HG03439 (cell line): ENCODE measurements around the gene RPTOR.

Experiments
- ATAC-seq: cut with Tn5 transposase; IDR thresholded peaks from one replicate; pipeline ENCODE4 v1.9.1; 2021; ENCODE audit warnings: mild to moderate bottlenecking, moderate library complexity; ENCODE audit not compliant: unreplicated experiment

Gene RPTOR

DNA sequence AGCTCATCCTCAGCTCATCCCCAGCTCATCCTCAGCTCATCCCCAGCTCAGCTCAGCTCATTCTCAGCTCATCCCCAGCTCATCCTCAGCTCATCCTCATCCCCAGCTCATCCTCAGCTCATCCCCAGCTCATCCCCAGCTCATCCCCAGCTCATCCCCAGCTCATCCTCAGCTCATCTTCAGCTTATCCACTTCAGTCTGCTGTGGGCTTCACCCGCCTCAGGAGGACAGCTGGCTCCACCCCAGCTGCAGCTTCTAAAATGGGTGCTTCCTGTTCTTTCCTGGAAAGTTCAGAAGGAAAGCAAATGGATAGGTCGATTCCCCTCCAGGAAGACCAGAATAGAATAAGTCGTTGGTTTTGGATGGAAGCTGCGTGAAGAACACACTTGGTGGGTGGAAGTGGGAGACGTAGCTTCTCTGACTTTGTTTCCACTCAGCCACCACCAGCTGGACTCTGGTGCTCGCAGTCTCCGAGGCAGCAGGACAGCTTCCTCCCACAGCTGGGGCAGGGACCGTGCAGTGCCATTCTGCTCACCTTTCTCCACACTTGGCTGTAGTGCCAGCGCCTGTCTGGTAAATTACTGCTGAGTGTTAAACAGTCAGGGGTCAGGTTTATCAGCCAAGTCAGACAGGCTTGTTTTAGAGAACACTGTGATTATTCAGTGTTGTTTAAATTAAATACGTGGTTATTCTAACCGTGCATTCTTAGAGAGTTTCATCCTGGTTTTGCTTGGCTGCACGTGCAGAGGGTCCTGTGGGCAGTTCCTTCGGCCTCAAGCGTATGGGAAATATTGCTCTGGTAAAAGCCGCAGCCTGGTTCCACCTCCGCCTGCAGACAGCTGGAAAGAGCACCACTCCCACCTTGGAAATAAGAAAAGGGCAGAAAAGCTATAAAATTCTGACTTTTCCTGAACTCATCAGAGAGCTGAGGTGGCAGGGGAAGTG, 386.0 kb downstream of the RPTOR start:
- no peak for ATAC-seq

DNA sequence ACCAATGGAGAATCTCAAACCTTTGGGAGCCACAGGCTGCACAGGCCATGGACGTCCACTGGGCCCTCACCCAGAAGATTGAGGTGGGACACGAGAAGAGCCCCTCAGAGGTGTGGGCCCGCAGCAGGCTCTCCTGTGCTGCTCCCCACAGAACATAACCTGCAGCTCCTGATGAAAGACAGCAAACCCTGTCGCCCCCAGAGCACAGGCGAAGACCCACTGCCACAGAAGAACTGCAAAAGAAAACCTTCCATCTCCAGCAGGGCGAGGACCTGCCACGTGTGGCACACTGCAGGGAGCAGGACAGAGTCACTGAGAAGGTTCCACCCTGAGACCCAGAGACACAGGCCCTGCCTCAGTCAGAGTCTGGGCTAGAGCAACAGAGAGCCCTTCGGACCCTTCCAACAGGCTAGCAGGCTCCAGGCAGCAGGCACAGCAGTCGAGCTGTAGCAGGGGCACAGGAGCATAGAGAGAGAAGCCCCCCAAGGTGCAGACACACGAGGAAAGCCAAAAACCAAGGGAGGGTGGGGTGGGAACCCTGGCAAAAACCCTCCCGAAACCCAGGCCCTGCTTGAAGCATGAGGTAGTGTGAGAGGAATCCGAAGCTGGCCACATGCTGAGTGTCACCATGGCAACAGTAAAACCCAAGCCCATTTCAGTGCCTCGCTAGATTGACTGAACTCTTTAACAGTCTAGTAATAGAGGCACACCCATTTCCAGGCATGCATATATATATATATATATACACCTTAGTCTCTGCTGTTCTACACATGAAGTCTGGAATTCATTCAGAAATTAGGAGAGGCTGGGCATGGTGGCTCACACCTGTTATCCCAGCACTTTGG, 387.0 kb downstream of the RPTOR start:
- ATAC-seq = no peak

DNA sequence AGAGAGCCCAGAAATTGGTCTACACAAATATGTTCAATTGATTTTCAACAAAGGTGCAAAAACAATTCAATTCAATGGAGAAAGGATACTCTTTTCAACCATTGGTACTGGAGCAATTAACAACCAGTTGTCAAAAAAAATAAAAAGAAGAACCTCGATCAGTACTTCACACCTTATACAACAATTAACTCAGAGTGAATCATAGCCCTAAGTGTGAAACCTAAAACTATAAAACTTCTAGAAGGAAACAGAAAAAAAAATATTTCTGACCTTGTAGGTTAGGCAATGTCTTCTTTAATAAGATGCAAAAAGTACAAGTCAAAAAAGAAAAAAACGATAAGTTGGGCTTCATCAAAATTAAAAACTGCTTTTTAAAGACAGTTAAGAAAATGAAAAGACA, 390.9 kb downstream of the RPTOR start:
- no peak for ATAC-seq

DNA sequence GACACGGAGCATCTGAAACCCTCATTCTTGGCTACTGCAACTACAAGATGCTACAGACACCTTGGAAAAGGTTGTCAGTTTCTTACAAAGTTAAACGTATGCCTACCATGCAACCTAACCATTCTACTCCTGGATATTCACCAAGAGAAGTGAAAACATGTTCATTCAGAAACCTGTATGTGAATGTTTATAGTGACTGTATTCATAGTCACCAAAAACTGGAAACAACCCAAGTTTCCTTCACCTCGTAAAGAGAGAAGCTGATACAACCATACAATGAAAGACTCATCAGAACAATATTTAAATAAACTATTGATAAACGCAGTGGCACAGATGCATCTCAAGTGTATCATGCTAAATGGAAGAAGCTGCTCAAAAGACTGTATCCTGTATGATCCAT, 391.6 kb downstream of the RPTOR start:
- no peak for ATAC-seq

DNA sequence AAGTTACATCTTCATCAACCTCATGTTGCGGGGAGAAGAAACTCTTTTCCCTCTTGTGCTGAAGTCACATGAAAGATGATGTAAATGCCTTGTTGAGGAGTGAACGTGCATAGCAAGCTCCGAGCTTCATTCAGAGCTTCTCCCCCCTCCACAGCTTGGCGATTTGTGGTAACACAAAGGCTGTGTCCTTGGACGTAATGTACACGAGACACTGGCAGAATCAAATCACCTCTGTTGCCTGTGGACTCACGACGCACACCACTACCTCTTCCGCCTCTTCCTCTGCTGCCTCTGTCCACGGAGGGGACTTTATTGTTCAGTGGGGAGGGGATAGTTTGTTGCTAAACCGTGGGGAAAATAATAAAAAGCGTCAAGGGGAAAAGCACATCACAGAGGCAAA, 392.1 kb downstream of the RPTOR start:
- no peak for ATAC-seq

DNA sequence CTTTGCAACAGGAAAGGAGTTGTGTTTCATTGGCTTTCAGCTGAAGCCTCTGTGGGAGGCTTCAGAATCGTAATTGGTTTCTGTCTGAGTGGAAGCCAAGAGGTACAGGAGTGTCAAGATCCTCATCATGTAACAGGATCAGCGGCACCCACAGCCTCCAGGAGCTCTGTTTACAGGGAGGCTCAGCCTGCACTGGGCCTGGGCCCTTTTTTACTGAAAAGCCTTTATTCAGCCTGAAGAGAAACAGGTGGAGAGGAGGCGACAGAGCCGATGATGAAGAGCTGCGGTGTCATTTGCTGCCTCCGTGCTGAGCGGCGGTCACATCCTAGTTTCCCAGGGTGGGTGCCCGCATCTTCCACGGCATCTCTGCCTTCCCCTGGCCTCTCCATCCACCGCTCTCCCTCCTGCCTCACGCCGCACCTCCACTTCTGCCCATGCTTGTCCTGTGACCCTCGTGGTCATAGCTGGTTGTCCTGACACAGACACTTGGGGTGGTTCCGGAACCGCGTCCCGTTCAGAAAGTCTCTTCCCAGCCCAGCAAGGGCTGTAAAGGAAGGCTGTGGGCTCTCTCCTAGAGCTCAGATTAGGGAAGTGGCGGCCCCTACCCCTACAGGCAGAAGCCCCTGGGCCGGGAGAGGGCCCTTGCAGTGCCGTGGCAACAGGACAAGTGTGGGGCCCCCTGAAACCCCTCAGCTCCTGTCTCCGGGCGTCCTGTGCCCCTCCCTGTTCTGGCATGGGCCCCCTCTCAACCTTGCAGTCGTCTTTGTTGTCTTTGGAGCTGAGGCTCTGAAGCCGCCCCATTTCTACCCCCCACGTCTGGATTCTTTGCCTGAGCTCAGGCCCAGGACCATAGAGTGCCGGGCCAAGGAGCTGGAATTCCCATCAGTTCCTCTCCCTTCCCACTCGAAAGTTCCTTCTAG, 393.1 kb downstream of the RPTOR start:
- no peak for ATAC-seq

DNA sequence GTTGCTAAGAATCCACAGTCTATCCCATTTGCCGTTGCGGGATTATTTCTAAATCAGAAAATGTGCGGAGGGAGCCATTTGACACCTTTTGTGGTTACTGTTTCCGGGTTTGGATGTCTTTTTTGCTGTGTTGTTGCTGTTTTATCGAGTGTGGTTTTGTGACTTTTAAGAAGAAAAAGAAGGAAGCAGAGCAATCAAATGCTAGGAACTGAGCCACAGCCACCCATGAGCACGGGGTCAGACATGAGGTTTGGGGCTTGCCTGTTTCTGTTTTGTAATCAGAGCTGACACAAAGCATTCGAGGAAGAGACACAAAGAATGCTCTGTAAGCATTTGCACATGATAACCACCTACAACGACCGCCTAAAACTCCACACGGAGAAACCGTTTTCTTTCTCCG, 393.9 kb downstream of the RPTOR start:
- no peak for ATAC-seq

DNA sequence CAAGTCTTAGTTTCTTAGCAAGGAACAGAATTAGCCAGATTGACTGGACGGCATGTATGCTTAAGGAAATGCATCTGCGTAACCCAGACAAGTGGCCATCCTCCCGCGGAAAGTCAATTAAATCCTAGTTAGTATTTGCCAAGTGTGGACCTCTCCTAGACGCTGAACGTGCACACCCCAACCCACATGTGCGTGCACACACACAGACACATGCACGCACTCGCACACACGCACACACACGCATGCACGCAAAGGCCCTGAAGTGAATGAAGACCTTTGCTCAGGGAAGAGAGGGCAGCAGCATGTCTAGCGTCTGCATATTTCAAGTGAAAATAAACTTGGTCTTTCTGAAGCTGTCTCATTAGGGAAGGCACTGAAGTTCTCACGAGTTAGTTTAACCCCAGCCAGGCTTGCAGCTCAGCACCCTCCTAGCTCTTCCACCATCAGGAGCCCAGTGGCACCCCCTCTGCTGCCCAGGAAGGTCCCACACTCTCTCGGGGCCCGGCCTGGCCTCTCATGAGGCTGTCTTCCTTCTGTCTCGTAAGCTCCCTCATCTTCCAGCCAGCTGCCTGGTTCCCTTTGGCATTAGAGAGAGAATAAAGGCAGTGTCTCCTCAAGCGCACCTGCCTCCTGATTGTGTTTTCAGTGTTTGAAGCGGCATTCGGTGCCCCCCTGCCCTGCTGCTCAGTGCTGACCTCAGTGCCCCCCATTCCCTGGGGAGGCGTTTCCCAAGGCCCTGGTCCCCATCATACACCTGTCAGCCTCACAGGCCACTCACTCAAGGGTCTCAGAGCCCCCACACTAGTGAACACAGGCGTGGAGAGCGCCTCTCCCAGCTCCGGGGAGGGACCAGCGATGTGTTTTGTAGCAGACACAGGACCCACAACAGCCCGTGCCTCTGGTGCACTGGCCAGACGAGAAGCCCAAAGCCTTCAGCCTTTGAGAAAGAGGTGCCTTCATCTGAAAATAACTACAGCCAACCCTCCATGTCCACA, 394.8 kb downstream of the RPTOR start:
- ATAC-seq = no peak

DNA sequence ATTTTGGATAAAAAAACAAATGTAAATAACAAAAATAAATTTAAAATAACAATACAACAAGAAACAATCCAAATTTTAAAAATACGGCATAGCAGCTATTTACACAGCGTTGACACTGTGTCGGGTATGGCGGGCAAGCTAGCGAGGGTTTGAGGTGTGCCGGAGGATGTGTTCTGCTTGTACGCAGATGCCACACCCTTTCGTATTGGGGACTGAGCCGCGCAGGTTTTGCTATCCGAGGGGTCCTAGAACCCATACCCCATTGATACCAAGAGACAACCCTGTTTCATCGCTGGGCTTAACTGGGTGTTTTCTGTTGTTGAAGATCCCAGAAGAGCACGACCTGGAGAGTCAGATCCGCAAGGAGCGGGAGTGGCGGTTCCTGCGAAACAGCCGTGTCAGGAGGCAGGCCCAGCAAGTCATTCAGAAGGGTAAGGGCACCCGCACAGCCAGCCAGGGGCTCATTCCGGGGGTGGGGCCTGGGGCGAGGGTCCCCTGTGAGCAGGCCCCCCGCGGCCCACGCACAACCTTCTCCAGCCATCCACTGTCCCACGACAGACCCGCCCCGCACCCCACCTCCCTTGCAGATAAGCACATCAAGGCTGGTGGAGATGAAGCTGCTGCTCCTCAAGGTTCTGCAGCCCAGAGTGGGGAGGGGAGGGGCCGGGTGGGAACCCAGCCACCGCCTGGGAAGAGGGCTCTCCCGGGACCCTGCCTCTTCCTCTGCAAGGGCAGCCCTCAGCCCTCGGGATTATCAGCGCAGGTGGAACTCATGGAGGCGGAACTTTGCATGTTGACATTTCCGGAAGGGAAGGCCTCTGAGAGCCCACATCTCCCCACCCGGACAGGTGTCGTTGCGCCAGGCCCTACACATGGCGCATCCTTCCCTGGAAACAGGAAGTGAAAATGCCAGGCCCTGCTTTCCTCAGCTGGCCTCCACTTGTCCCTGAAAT, 395.8 kb downstream of the RPTOR start:
- ATAC-seq = no peak

DNA sequence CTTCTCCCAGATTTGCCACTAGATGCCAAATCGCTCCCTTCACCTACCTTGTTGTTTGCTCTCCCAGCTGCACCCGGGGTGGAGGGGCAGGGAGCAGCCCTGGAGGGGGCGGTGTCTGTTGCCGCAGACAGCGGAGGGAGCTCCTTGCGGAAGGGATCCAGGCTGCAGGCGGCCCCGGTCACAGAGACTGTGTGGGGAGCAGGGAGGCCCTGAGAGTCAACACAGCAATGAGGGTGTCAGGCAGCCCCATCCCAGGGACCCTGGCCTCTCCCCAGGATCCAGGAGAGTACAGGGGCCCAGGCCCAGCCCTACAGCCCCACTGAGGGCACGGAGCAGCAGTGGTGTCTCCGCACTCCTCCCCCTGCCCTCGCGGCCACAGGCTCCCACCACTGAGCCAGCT, 396.5 kb downstream of the RPTOR start:
- ATAC-seq = no peak

DNA sequence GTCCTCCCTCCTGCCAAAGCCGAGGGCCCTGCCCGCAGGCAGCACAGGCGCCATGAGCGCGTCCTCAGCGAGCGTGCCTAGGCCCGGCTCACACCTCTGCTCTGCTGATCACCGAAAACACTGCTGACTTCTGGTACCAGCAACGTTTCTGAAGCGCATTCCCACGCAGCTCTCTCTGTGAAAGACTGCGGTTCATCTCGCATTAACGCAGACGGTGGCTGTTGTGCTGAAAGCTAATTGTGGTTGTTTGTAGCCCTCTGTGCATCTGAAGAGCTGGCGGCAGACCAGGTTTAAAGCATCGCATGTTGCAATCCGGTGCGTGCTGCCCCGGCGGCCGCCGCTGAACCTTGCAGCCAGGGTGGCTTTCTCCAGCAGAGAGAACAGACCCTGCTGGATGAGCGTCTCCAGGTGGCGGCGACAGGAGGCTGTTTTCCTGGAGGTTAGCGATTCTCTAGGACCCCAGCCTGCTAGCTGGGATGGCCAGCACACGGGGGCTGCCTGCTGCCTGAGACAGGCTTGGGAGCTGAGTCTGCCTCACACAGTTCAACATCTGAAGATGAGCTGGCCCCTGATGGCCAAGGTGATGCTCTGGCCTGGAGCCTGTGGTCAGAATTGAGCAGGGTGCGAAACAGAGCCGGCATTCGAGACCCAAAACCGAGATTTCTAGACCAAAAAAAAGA, 397.2 kb downstream of the RPTOR start:
- ATAC-seq = no peak

DNA sequence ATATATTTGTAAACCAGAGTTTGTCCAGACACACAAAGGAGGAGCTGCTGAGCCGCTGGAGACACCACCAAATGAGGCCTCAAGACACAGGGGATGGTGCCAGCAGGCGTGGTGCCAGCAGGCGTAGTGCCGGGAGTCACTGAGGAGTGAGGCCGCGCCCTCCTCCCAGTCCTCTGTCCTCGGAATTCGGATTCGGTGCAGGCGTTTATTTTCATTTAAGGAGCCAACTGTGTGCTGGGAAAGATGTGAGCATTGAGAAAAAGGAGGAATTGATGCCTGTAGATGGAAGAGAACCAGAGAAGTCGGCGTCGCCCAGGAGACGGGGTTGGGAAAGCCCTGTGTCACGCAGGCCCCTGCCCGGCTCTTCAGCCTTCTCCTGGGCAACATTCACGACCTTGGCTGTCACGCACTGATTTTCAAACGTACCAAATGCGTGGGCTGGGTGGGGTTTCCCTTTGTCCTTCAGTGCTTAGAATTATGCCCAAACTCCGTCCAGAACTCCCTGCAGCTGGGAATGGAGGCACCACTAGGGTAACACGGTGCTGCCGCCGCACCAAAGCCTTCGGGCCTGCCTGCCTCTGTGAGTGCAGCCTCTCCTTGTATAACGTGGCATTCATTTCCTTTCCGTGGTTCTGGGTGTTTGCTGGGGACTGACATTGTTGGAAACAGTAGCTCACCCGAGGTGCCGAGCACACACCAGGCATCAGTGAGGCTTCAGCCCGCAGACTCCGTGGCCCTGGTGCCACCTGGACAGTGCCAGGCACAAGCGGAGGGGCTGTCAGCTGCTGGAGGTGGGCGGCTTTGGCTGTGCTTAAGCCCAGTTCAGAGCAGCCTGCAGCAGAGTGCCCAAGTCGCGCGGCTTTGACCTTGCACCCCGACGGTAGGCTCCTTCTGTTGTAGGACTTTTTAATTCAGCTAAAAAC, 398.0 kb downstream of the RPTOR start:
- no peak for ATAC-seq

DNA sequence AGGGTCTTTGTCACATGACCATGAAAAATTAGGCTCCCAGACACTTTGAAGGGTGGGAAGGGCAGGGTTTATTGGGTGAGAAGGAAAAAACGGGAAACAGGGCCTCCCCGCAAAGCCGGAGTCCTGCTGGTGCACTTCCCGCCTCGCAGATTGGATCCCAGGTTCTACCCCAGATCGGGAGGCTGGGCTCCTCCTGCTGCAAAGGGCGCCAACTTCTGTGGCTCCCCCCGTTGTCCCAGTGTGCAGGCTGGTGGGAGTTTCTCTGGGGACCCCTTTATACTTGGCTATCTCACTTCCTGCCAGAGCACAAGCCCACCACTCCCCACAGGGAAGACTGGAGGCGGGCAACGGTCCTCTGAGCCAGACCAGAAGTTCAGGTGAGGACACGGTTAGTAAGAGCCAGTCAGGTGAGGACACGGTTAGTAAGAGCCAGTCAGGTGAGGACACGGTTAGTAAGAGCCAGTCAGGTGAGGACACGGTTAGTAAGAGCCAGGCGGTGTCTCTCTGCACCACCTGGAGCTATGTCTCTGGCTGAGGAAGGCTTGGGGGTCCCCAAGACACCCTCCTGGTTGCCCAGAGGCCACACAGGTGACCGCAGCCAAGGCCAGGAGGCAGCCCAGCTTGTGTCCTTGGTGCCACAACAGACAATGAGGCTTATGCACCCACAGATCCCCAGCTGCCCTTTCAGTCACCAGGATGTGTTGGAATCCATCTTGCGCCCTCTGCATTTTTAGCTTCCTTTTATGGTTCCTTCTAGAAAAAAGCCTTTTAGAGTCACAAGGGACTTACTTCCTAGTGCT, 398.9 kb downstream of the RPTOR start:
- ATAC-seq = no peak

DNA sequence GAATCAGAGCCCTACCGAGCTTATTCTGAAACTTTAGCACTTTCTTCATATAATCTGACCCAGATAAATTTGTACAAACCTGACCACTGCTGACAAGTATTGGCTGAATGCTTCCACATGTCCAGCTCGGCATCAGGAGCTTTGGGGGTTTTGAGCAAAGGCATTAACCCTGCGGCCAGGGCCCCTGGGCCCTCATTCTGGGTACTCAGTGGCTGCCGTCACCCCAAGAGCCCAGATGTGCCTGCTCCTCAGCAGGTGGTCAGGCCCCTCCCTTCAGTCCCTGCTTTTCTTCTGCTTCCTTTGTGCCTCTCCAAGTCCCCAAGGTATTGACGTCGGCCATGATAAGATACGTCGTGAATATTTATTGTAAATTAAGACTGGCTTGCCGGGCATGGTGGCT, 399.7 kb downstream of the RPTOR start:
- ATAC-seq = no peak

DNA sequence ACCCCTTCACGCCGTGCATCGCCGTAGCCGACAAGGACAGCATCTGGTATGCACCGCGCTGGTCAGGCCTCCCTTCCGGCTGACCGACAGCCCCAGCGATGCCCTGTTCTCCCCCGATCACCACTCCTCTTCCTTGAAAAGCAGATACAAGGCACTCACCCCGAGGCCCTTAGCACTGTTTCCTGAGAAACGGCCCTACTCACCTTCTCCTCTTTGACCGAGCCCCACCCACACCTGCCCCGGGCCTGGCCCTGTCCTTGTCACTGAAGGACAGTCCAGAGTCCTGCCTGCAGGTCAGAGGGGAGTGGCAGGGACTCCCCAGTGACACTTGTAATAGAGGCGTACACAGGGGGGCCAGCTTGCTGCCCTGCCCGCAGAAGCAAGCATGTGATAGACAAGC, 401.1 kb downstream of the RPTOR start:
- no peak for ATAC-seq

DNA sequence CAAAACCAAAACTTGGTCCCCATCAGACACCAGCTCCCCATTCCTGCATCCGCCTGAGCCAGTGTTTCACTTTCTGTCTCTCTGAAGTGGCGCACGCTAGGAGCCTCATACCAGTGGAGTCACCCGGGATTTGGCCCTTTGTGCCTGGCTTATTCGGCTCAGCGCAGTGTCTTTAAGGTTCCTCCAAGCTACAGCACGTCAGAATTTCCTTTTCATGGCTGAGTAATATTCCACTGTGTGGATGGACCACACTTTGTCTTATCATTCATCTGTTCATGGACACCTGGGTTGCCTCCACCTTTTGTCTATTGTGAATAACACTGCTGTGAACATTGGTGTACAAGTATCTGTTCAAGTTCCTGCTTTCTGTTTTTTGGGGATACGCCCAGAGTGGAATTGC, 401.8 kb downstream of the RPTOR start:
- ATAC-seq = no peak
